Glutamatergic neuron (in vitro differentiated cells): ENCODE results near the gene MRPS7. TPM values are rescaled to one million over a fixed set of nuclear protein-coding genes. Genes with fewer than 3 reads are reported as not detected.

Experiments used
- DNase-seq: peaks from one replicate; pipeline ENCODE4 v3.0.0; 2022
- H3K27ac Mint-ChIP-seq: one replicate; pipeline ENCODE4 v1.8.0; 2020; ENCODE audit warnings: mild to moderate bottlenecking, mixed read lengths, inconsistent platforms; ENCODE audit not compliant: unreplicated experiment
- H3K27me3 Mint-ChIP-seq: one replicate; pipeline ENCODE4 v1.8.0; 2020; ENCODE audit warnings: mild to moderate bottlenecking, moderate library complexity, mixed read lengths, inconsistent platforms; ENCODE audit not compliant: unreplicated experiment
- H3K36me3 Mint-ChIP-seq: one replicate; pipeline ENCODE4 v1.8.0; 2020; ENCODE audit warnings: mild to moderate bottlenecking, mixed read lengths, inconsistent platforms; ENCODE audit not compliant: unreplicated experiment
- H3K4me1 Mint-ChIP-seq: one replicate; pipeline ENCODE4 v1.8.0; 2020; ENCODE audit warnings: mild to moderate bottlenecking, low read depth, mixed read lengths, inconsistent platforms; ENCODE audit not compliant: unreplicated experiment
- H3K4me3 Mint-ChIP-seq: one replicate; pipeline ENCODE4 v1.8.0; 2020; ENCODE audit warnings: mild to moderate bottlenecking, mixed read lengths, inconsistent platforms; ENCODE audit not compliant: unreplicated experiment
- H3K9me3 Mint-ChIP-seq: one replicate; pipeline ENCODE4 v1.8.0; 2020; ENCODE audit warnings: mild to moderate bottlenecking, moderate library complexity, mixed read lengths, inconsistent platforms; ENCODE audit not compliant: unreplicated experiment
- CTCF ChIP-seq: fragments of 200-600 bp; sonication (generic); IDR thresholded peaks from one replicate; pipeline ENCODE4 v1.5.0; 2021; ENCODE audit not compliant: partially characterized antibody, unreplicated experiment
- total RNA-seq: library from RNA; stranded (reverse); fragmentation: NEBNext Ultra II Directional; extraction: Animal tissue kit (Norgen Biotek cat#: 25700); gene quantifications from one replicate; pipeline ENCODE4 v1.2.1, GENCODE V29; 2021; ENCODE audit not compliant: unreplicated experiment

The MRPS7 gene
- total RNA-seq, 1 donor from 2014 or later, result 48.8 TPM

GRCh38 chr17:75271233-75271954 lies 9.7 kb downstream of the MRPS7 start:
- H3K27ac Mint-ChIP-seq, result no peak overlapping the region

GRCh38 chr17:75271955-75272847 lies 10.5 kb downstream of the MRPS7 start:
- no peak for TF ChIP-seq CTCF
- no peak overlapping the region for H3K27ac Mint-ChIP-seq
- H3K36me3 Mint-ChIP-seq, result no peaks in the 10 kb centered on the region
- H3K27me3 Mint-ChIP-seq, result peaks cover 7% of the 10 kb centered on the region
- no peak for DNase-seq
- peaks cover 3% of the 10 kb centered on the region for H3K9me3 Mint-ChIP-seq
- peak overlapping the region; percentile 84 for H3K4me3 Mint-ChIP-seq
- H3K4me1 Mint-ChIP-seq, result peaks cover 2% of the 10 kb centered on the region

More at GRCh38 chr17:75271233-75271954, 9.7 kb downstream of the MRPS7 start:
- H3K4me3 Mint-ChIP-seq, result peak overlapping the region; percentile 84
- no peaks in the 10 kb centered on the region for H3K36me3 Mint-ChIP-seq
- H3K9me3 Mint-ChIP-seq, result peaks cover 4% of the 10 kb centered on the region
- peak; percentile 86 for DNase-seq
- H3K4me1 Mint-ChIP-seq, result peaks cover 2% of the 10 kb centered on the region
- TF ChIP-seq CTCF, result peak; percentile 81
- H3K27me3 Mint-ChIP-seq, result peaks cover 7% of the 10 kb centered on the region

DNA sequence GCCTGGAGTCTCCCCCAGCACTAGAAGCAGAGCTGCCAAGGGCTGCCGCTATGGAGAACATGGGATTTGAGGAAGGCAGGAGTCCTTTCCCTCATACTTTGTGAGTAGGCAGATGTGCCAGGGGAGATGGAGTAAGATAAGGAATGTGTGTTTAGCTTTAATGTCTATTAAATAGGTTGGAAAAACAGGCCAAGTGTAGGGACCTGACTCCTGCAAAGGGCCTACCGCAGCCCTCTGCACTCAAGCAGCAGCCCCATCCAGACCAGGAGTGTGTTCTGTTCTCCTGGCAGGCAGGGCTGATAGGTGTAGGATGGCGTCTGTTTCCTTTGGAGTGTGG lies 11.1 kb downstream of the MRPS7 start:
- H3K4me3 Mint-ChIP-seq, result no peak overlapping the region
- H3K4me1 Mint-ChIP-seq, result peaks cover 2% of the 10 kb centered on the region
- peaks cover 7% of the 10 kb centered on the region for H3K27me3 Mint-ChIP-seq
- H3K27ac Mint-ChIP-seq, result no peak overlapping the region
- no peaks in the 10 kb centered on the region for H3K36me3 Mint-ChIP-seq
- no peak for DNase-seq
- peaks cover 3% of the 10 kb centered on the region for H3K9me3 Mint-ChIP-seq
- no peak for TF ChIP-seq CTCF

GRCh38 chr17:75273977-75274708 lies 12.5 kb downstream of the MRPS7 start:
- peaks cover 2% of the 10 kb centered on the region for H3K27me3 Mint-ChIP-seq
- peaks cover under 1% of the 10 kb centered on the region for H3K9me3 Mint-ChIP-seq
- no peak overlapping the region for H3K27ac Mint-ChIP-seq
- DNase-seq, result no peak
- no peak for TF ChIP-seq CTCF
- no peak overlapping the region for H3K4me3 Mint-ChIP-seq
- no peaks in the 10 kb centered on the region for H3K36me3 Mint-ChIP-seq
- peaks cover 2% of the 10 kb centered on the region for H3K4me1 Mint-ChIP-seq
